ENCODE measurements around the gene CRACR2B. TPM values are rescaled to one million over a fixed set of nuclear protein-coding genes. Genes with fewer than 3 reads are reported as not detected.

CRACR2B gene
- total RNA-seq, 4 donors from 2014 or later: 7.1 to 19.7 (median 16.8) TPM

DNA sequence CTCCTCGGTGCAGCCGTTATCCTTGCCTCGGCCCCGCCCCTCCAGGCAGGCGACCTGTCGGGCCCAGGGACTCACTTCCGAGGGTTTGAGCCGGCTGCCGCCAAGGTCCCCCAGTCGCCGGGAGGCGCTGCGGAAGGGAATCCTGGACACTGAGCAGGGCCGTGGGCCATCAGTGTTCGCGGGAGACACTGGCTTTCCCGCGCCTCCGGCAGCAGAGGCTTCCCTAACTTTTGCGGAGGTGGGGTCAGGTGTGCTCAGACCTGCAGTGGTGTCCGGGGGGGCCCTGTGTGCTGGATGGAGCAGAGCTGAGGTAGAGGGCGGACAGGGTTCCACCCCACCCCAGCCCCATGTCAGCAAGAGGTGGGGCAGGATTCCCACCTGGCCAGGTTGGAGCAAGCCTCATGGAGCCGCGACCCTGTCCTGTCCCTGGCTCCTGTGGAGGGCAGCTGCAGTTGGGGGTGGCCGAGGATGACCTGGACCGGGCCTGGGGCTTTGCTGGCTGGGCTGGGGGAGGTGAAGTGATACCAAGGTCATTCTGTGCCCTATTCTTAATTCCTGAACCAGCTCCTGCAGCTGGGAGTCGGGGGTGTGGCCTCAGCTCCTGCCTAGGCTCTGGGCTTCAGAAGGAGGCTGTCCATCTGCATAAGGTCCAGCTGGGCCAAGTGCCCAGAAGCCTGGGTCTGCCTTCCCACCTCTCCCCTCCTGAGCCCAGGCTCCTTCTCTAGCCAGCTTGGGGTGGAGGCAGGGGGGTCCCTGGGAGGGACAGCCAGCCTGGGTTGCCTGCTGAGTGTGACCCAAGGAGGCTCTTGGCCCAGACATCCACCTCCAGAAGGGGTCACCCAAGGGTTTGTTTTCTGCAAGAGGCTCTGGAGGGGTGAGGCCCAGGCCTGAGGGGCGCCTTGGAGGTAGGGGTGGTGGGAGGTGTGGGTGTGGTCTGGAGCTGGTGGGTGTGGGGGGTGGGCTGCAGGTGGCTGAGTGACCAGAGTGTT lies 23.4 kb downstream of the CRACR2B start:
- 47 to 70% methylated on average over 13 to 21 of the region's 28 CpGs for WGBS, 2 donors
- no peak for TF ChIP-seq EP300 (IDR thresholded peaks at IDR 0.05)
- TF ChIP-seq, protein P1, sequence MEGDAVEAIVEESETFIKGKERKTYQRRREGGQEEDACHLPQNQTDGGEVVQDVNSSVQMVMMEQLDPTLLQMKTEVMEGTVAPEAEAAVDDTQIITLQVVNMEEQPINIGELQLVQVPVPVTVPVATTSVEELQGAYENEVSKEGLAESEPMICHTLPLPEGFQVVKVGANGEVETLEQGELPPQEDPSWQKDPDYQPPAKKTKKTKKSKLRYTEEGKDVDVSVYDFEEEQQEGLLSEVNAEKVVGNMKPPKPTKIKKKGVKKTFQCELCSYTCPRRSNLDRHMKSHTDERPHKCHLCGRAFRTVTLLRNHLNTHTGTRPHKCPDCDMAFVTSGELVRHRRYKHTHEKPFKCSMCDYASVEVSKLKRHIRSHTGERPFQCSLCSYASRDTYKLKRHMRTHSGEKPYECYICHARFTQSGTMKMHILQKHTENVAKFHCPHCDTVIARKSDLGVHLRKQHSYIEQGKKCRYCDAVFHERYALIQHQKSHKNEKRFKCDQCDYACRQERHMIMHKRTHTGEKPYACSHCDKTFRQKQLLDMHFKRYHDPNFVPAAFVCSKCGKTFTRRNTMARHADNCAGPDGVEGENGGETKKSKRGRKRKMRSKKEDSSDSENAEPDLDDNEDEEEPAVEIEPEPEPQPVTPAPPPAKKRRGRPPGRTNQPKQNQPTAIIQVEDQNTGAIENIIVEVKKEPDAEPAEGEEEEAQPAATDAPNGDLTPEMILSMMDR (IDR thresholded peaks at IDR 0.05): no peak
- no peak for TF ChIP-seq POLR2A (IDR thresholded peaks at IDR 0.05)
- Histone ChIP-seq H3K9me3 (no peaks in the 10 kb centered on the region), H3K4me3 (peak overlapping the region in 1 of 4 donors; percentile 54), H3K4me1 (peaks cover 0 to 97% (median 34%) of the 10 kb centered on the region in 4 donors), H3K36me3 (peaks cover 0 to 31% (median 0%) of the 10 kb centered on the region in 3 donors), H3K27ac (peak overlapping the region in 1 of 4 donors; percentile 31), H3K27me3 (peaks cover 0 to 15% of the 10 kb centered on the region in 2 donors)
- DNase-seq (ENCODE audit: low spot score in 2 of 2): no peak

DNA sequence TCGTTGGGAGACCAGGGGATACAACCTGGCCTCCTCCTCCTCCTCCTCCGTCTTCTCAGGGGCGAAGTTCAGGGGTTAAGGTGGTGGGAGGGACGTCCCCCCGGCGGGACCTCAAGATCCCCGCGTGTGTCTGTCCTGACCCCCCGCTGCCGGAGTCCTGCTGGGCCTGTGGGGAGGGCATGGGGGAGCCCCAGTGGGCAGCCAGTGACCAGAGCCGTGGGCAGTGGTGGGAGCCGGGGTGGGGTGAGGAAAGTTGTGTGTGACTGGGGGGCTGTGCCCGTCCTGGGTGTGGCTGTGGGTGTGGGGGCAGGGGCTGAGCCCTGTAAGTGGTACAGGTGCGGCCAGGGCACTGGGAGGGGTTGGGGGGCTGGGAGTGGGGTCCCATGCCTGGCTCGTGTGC lies 25.0 kb downstream of the CRACR2B start:
- Histone ChIP-seq H3K27me3 (peaks cover 0 to 15% of the 10 kb centered on the region in 2 donors), H3K4me3 (no peak overlapping the region), H3K4me1 (peaks cover 0 to 94% (median 27%) of the 10 kb centered on the region in 4 donors), H3K36me3 (peaks cover 0 to 23% (median 0%) of the 10 kb centered on the region in 3 donors), H3K9me3 (no peaks in the 10 kb centered on the region), H3K27ac (peak overlapping the region in 1 of 4 donors; percentile 57)
- no peak for DNase-seq (ENCODE audit: low spot score in 2 of 2)
- TF ChIP-seq POLR2A (IDR thresholded peaks at IDR 0.05) (no peak), EP300 (IDR thresholded peaks at IDR 0.05) (no peak)
- TF ChIP-seq, protein P1 (IDR thresholded peaks at IDR 0.05): no peak
- WGBS, 2 donors: 68 to 70% methylated on average over 7 to 12 of the region's 15 CpGs

DNA sequence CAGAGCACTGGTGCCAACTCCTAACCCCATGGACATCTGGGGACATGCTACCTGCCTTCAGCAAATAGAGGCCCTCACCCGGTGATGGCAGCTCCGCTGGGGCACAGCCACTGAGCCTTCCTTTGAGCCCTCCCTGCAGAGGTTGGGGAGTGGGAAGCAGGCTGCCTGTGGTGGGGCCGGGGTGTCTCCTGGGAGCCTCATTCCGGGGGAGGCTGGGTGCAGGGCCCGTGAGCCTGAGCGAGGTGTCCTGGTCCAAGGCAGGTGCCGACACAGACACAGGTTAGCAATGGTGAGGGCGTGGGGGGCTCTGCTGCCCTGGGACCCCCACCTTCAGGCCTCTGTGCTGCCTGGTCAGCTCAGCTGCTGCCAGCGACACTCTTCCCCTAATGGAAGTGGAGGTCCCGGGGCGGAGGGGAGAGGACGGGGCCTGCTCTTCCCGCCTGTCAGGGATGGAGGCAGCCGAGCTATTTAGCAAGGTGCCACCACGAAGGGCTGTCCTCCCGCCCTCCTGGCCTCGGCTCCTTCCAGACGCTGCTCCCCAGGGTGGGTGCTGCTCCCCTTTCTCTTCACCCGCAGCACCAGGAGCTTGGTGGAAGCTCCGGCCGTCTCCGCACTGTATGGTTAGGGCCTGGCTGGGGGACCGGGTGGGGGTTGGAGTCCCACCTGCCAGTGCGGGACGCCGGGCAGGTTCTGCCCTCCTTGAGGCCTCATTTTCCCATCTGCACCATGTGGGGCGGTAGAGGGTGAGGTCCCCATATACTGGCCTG lies 26.1 kb downstream of the CRACR2B start:
- H3K4me1 ChIP-seq: peaks cover 0 to 94% (median 17%) of the 10 kb centered on the region in 4 donors

DNA sequence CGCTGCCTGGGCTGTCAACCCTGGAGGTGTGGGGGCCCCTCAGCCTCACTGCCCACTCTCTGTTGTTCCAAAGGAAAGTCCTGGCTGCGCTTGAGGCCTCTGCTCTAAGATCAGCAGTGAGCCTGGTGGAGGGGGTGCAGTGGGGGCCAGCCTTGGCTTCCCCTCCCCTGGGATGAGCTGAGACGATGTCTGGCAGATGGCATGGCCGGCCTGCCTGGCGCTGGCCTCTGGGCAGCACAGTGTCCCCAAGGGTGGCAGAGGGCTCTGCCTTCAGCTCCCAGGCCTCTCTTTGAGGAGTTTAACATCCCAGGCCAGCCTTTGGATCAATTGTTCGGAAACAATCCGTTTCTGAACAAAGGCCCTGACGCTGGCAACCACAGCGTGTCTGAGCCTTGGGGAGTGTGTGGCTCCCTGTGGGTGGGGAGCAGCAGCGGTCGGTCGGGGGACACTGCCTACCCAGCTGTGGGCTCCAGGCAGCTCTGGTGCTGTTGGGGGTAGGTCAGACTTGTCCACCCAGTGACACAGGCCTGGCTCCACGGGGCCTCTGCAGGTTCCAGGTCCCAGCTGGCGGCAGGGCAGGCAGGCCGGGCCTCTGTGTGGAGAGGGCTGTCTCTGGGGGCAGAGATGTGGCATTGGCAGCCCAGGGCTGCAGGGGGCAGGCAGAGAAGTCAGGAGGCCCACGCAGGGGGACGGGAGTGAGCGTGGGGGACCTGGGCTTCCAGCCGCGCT lies 27.0 kb downstream of the CRACR2B start:
- Histone ChIP-seq H3K4me1 (peaks cover 0 to 96% (median 15%) of the 10 kb centered on the region in 4 donors), H3K9me3 (no peaks in the 10 kb centered on the region), H3K27ac (peak overlapping the region in 2 of 4 donors; percentile 51 to 55), H3K4me3 (no peak overlapping the region), H3K27me3 (no peaks in the 10 kb centered on the region), H3K36me3 (peaks cover 0 to 23% (median 0%) of the 10 kb centered on the region in 3 donors)
- WGBS, 2 donors: 61 to 71% methylated on average over 12 to 20 of the region's 20 CpGs
- no peak for DNase-seq (ENCODE audit: low spot score in 2 of 2)
- TF ChIP-seq EP300 (IDR thresholded peaks at IDR 0.05) (no peak), POLR2A (IDR thresholded peaks at IDR 0.05) (no peak)
- TF ChIP-seq, protein P1 (IDR thresholded peaks at IDR 0.05): no peak

More for the DNA sequence above, 26.1 kb downstream of the CRACR2B start:
- peak overlapping the region in 1 of 4 donors; percentile 51 for H3K27ac ChIP-seq
- no peak for DNase-seq (ENCODE audit: low spot score in 2 of 2)
- H3K36me3 ChIP-seq: peaks cover 0 to 23% (median 0%) of the 10 kb centered on the region in 3 donors
- H3K9me3 ChIP-seq: no peaks in the 10 kb centered on the region
- TF ChIP-seq, protein P1 (IDR thresholded peaks at IDR 0.05): no peak
- TF ChIP-seq POLR2A (IDR thresholded peaks at IDR 0.05) (no peak), EP300 (IDR thresholded peaks at IDR 0.05) (no peak)
- 91% methylated on average over 7 to 21 of the region's 27 CpGs for WGBS, 2 donors
- H3K27me3 ChIP-seq: peaks cover 0 to 5% of the 10 kb centered on the region in 2 donors
- no peak overlapping the region for H3K4me3 ChIP-seq
